Embryonic facial prominence (tissue), 1 donor: ENCODE data around the gene CPEB3.
"Not testable (repeated sequence)": the region's sequence is repeated elsewhere in the genome, so short reads cannot be mapped to it uniquely, and the experiment has no call there.

ENCODE experiments used
- DNase-seq: peaks from one replicate; pipeline ENCODE4 v3.0.0-alpha.2; 2016; ENCODE audit errors: extremely low spot score

Gene CPEB3

DNA sequence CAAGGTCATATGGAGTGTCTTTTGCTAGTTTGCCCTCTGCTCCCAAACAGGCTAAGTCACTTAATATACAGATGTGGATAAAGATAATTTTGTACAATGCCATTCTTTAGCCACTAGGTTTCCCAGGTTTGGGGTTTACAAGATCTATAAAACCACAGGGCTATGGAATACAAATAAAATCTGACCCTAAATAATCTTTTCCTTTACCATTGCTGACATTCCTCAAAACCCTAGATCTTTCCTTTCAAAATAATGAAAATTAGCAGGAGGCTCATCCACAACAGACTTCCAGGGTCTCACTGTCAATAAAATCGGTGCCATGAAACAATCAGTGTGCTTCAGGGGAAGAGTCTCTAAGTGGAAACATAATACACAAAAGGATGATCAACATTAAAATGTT, 148.4 kb downstream of the CPEB3 start:
- no peak for DNase-seq

- DNase-seq: not testable (repeated sequence)
Measured at GRCh38 chr10:92141147-92141546, 149.7 kb downstream of the CPEB3 start.

- not testable (repeated sequence) for DNase-seq
Measured at GRCh38 chr10:92134049-92134448, 156.8 kb downstream of the CPEB3 start.

DNA sequence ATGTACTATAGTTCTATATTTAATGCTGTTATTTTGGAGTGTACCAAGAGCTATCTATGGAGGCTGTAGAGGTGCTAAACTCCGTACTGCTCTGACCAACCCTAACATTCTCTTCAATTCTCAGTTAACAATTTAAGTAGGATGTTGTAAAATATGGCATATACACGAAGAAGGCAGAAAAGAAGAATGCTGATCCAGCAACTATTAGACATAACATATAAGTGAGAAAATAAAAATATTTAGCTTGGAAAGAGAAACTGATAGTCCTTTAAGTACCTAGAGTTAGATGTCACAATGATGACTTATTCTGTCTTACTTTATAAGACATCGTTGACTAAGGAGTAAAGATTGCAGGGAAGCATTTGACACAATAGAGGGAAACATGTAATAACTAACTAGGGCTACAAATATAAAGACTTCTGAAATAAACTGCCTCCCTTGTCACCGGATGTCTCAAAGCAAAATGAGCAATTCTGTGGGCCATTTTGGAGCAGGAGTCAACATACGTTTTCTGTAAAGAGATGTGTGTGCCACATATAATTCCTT, 159.5 kb downstream of the CPEB3 start:
- no peak for DNase-seq

DNA sequence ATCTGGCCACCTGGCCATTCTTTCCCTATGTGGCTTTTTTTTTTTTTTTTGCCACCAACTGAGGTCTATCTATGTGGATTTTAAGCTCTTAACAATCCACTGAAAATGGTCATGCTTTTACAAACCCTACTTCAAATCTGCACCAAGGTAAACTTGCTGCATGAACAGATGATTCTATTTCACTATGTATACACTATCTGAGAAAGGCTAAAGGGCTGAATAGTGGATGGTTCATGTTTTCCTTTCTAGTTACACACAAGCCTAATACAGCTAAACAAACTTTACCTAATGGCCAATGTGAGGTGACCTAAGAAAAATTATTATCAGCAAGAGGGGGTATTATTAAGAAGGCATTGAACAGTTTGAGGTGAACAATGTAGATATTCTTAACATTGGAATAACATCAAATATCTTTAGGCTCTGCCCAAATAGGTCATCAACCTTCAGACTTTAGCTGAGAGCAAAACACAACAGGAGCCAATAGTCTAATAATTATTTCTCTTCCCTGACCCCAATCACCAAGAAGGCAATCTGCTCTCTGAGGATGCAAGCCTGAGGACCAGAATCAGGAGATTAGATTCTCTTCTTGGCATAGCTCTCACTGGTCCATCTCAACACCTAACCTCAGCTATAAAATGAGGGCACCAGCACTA, 160.1 kb downstream of the CPEB3 start:
- DNase-seq: no peak

DNA sequence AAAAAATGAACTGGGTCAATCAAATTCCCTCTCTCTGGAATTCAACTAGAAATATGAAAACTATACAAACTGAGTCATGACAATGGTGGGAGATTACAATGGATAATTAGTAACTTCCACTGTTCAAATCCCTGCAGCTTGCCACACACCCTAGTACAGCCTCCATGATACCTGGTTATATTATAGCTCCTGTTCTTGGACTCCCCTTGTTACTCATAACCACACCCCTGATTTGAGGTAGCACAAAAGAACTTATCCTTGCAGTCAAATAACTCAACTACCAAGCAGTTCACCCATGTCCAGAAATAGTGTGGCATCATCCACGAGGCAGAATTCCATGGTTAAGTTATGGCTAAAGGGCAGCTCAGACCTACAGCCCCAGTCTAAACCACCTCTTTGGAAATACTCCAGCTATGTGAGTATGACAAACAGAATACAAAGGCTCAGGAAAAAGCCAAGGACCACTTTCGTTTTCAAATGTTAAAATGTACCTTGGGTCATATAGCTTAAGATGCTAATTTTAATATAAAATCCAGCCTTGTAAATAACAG, 164.7 kb downstream of the CPEB3 start:
- no peak for DNase-seq

DNA sequence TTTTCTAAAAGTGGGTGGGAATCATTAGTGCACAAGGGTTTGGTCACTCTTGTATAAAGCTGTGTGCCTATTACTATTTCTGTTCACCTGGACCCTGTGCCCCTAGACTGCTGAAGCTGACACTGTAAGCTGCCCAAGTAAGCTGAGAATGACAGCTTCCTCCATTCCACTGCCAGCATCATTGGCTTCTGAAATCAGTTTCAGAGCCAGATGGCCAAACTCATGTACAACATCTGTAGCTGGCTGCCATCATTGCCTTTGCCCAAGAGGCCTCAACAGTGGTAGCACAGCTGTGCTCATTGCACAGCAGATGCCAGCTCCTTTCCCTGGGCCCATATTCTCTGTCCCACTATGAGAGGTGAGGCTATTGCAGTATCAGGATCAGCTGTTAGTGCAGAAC, 165.7 kb downstream of the CPEB3 start:
- no peak for DNase-seq

- DNase-seq: no peak
Measured at GRCh38 chr10:92124616-92125143, 166.2 kb downstream of the CPEB3 start.

DNA sequence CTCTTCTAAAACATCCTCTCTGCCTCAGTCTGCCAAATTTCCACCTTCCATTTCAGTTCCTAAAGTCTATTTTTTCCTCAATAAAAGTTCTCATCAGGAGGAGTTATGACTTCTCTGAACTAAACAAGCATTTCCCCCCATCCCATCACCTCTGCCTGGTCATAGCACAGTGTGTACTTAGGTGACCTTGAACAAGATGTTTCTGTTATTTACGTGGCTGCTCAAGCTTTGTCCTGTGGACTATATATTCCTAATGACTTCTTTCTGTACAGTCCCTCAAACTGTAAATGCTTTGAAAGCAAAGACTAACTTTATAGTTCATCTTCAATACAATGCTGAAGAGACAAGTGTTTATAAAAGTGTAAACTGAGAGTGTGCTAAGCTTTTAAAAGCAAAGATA, 166.9 kb downstream of the CPEB3 start:
- no peak for DNase-seq

- DNase-seq: no peak
Measured at GRCh38 chr10:92122941-92123450, 167.9 kb downstream of the CPEB3 start.

DNA sequence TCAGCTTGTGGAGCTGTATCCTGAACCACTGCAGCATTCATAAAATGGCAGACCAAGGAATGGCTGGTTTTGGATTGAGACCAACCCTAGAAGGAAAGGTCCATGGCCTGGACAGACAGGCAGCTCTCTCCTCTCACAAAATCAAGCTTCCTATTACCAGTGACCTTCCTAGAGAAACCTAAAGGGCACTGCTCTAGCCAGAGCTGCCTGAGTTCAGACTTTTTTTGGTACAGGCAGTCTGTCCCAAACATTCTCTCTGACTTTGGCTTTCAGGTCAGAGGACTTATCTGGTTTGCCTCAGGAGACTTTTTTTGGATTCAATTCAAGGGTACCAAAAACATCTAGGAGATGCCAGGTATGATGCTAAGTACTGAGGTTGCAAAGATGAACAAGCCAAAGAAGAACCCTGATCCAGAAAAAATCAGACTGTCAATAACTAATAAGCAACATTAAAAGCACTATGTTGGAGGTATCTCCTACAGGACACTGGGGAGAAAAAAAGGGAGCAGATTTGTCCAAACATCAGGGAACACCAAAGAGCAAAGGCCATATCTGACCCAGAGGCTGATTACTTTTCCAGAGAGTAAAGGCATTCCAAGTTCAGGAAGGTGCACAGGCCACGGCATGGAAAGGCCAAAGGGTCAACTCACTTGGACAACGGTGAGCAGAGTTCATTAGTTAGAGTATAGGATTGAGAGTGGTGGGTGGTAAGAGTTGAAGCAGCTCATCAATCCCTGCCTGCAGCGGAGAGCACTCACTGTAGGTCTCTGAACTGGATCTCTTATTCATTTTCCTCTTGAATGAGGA, 169.0 kb downstream of the CPEB3 start:
- DNase-seq: no peak

GRCh38 chr10:92119340-92119739, 171.5 kb downstream of the CPEB3 start:
- no peak for DNase-seq

- DNase-seq: not testable (repeated sequence)
Measured at GRCh38 chr10:92114917-92115316, 176.0 kb downstream of the CPEB3 start.

GRCh38 chr10:92113911-92114600, 176.8 kb downstream of the CPEB3 start:
- no peak for DNase-seq

GRCh38 chr10:92112462-92112861, 178.4 kb downstream of the CPEB3 start:
- DNase-seq: no peak

GRCh38 chr10:92111336-92111939, 179.4 kb downstream of the CPEB3 start:
- DNase-seq: no peak

DNA sequence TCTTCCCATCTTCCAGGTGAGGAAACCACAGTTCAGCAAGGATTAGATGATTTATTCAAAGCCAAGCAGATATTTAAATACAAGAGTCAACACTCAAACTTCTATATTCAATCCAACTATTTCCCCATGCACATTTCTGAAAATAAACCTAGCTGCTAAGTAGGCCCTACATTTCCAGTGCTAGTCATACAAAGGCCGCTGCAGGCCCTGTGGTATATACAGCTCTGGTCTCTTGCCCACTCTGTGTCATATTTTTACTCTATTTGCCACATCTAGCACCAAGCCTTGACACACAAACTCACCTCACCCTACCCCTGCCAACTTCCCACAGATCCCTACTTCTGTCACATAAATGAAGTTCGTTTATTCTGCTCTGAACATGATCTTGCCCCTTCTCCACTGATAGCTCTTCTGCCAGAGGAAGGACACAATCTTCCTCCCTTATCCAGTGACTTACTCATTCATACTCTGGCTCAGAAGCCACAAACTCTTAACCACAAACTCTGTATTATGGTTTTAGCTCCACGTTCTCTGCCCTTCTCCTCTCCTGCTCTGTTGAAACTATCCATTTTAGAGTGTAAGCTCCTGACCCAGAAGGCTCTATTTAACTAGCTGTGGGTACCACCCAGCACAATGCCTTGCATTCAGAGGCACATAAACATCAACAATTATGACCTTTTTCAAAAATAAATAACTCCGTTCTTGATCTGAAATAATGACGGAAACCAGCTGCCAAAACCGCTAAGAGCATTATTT, 180.7 kb downstream of the CPEB3 start:
- no peak for DNase-seq

GRCh38 chr10:92108747-92109146, 182.1 kb downstream of the CPEB3 start:
- DNase-seq: no peak

- no peak for DNase-seq
Measured at GRCh38 chr10:92108120-92108519, 182.8 kb downstream of the CPEB3 start.

DNA sequence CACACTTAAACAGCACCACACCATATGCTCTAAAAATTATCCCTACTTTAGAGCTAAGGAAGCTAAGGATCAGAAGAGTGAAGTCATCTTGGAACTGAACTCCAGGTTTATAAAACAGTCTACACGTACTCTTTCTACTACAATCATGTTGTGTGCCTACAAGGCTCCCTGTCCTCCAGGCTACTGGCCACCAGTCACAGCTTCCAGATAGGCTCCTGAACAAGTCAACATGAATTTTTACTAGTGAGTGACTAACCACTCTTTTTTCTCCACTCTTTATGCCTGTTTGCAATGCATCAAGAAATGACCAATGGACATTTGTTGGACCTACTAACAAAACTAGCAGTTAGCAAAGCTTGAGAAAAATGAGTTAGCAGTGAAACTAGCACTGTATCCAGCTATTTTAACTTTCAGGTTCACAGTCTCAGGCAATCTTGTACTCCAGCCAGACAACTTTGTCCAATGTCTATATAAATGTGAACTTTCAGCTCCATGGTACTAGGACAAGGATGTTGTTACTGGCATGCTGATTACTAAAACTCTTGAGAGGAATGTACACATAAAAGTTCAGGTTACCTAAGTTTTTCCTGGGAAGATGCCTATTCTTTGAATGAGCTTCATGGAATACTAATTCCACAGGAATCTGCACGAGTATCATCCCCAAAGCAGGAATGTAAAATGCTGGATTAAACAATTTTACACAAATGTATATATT, 187.3 kb downstream of the CPEB3 start:
- DNase-seq: no peak
